Activated CD4-positive, alpha-beta T cell treated with anti-CD3 and anti-CD28 coated beads, Interleukin-2, amount 50 U/mL, for 4 hours (primary cell): Measurements from ENCODE around the gene HDAC4.

ENCODE experiments used
- DNase-seq, 2 experiments: peaks; one replicate each; pipeline ENCODE4 v3.0.0-alpha.2; 2020

The HDAC4 gene

GRCh38 chr2:239130786-239131325, 270.0 kb downstream of the HDAC4 start:
- DNase-seq, result no peak

GRCh38 chr2:239130041-239130440, 270.8 kb downstream of the HDAC4 start:
- no peak for DNase-seq

- no peak for DNase-seq
Measured at GRCh38 chr2:239129147-239129920, 271.5 kb downstream of the HDAC4 start.

GRCh38 chr2:239128706-239129105, 272.1 kb downstream of the HDAC4 start:
- no peak for DNase-seq

GRCh38 chr2:239127513-239127912, 273.3 kb downstream of the HDAC4 start:
- no peak for DNase-seq

- no peak for DNase-seq
Measured at GRCh38 chr2:239125726-239126675, 274.8 kb downstream of the HDAC4 start.

- DNase-seq, result no peak
Measured at GRCh38 chr2:239124152-239124899, 276.5 kb downstream of the HDAC4 start.

GRCh38 chr2:239122421-239123110, 278.3 kb downstream of the HDAC4 start:
- no peak for DNase-seq

- no peak for DNase-seq
Measured at GRCh38 chr2:239121600-239122012, 279.2 kb downstream of the HDAC4 start.

- no peak for DNase-seq
Measured at GRCh38 chr2:239120664-239121063, 280.2 kb downstream of the HDAC4 start.

- DNase-seq, result no peak
Measured at GRCh38 chr2:239119346-239120126, 281.3 kb downstream of the HDAC4 start.

GRCh38 chr2:239118675-239119211, 282.1 kb downstream of the HDAC4 start:
- DNase-seq, result no peak

GRCh38 chr2:239118264-239118663, 282.6 kb downstream of the HDAC4 start:
- no peak for DNase-seq

- no peak for DNase-seq
Measured at GRCh38 chr2:239117831-239118230, 283.0 kb downstream of the HDAC4 start.

GRCh38 chr2:239116456-239117246, 284.2 kb downstream of the HDAC4 start:
- no peak for DNase-seq

GRCh38 chr2:239115616-239116015, 285.2 kb downstream of the HDAC4 start:
- DNase-seq, result no peak

GRCh38 chr2:239114616-239115265, 286.1 kb downstream of the HDAC4 start:
- DNase-seq, result no peak

GRCh38 chr2:239114119-239114581, 286.7 kb downstream of the HDAC4 start:
- no peak for DNase-seq

- no peak for DNase-seq
Measured at GRCh38 chr2:239113615-239114014, 287.2 kb downstream of the HDAC4 start.

GRCh38 chr2:239113171-239113570, 287.6 kb downstream of the HDAC4 start:
- no peak for DNase-seq
